Occipital lobe (tissue), 3 donors: ENCODE data around the gene TRIM63. TPM values are rescaled to one million over a fixed set of nuclear protein-coding genes. Genes with fewer than 3 reads are reported as not detected.

Experiments used
- DNase-seq: peaks from one replicate; lab custom pipeline; 2025; lab: John Stamatoyannopoulos, UW
- small RNA-seq: library from RNA; depleted of rRNA; stranded (forward); fragments of <200 nt; gene quantifications from one replicate; pipeline ENCODE3, GENCODE V24; 2014
- total RNA-seq: library from RNA; depleted of rRNA; stranded (reverse); fragments of >200 nt; gene quantifications from one replicate; pipeline ENCODE4 v1.2.3, GENCODE V29; 2014

TRIM63 gene
- total RNA-seq, 1 donor from 2014 or later, result 0.16 TPM

- DNase-seq, result no peak
These were observed 50.4 kb downstream of the TRIM63 start for GRCh38 chr1:26016953-26017545.

- no peak for DNase-seq
These were observed 51.0 kb downstream of the TRIM63 start for GRCh38 chr1:26016258-26016952.

- no peak for DNase-seq
These were observed 52.1 kb downstream of the TRIM63 start for GRCh38 chr1:26015358-26015757.

- no peak for DNase-seq
These were observed 53.3 kb downstream of the TRIM63 start for GRCh38 chr1:26014179-26014578.

- no peak for DNase-seq
These were observed 54.6 kb downstream of the TRIM63 start for GRCh38 chr1:26012864-26013263.

- DNase-seq, result no peak
These were observed 56.6 kb downstream of the TRIM63 start for GRCh38 chr1:26010825-26011224.

- DNase-seq, result no peak
These were observed 57.5 kb downstream of the TRIM63 start for GRCh38 chr1:26009796-26010447.

- no peak for DNase-seq
These were observed 60.7 kb downstream of the TRIM63 start for GRCh38 chr1:26006710-26007109.

GRCh38 chr1:26005434-26006105, 61.9 kb downstream of the TRIM63 start:
- no peak for DNase-seq

GRCh38 chr1:26003756-26004155, 63.7 kb downstream of the TRIM63 start:
- DNase-seq, result no peak

GRCh38 chr1:26003262-26003661, 64.2 kb downstream of the TRIM63 start:
- DNase-seq, result no peak

Small RNA genes within 50 kb of the gene (small RNA-seq; reads per million reads assigned to genes)
- gene RF00283 (not detected), gene RF00492 (not detected)

Other genes with a start within 250 kb of the TRIM63 start
- 32.8 TPM for gene MTFR1L, start 247.7 kb downstream of the TRIM63 start, total RNA-seq
- gene AUNIP, start 208.2 kb downstream of the TRIM63 start, total RNA-seq, result 1.7 TPM
- gene PAQR7, start 191.9 kb downstream of the TRIM63 start, total RNA-seq, result 8.1 TPM
- 706 TPM for gene STMN1, start 161.2 kb downstream of the TRIM63 start, total RNA-seq
- gene PAFAH2, start 69.6 kb downstream of the TRIM63 start, total RNA-seq, result 1.9 TPM
- 2.3 TPM for gene EXTL1, start 45.9 kb downstream of the TRIM63 start, total RNA-seq
- not detected for gene SLC30A2, start 21.5 kb downstream of the TRIM63 start, total RNA-seq
- 93.6 TPM for gene PDIK1L, start 44.2 kb upstream of the TRIM63 start, total RNA-seq
- gene FAM110D, start 91.4 kb upstream of the TRIM63 start, total RNA-seq, result 0.47 TPM
- gene C1orf232, start 101.3 kb upstream of the TRIM63 start, total RNA-seq, result not detected
- gene ZNF593, start 102.3 kb upstream of the TRIM63 start, total RNA-seq, result 8.0 TPM
- not detected for gene ZNF593OS, start 104.2 kb upstream of the TRIM63 start, total RNA-seq
- 3.1 TPM for gene CNKSR1, start 109.9 kb upstream of the TRIM63 start, total RNA-seq
- gene CATSPER4, start 123.0 kb upstream of the TRIM63 start, total RNA-seq, result not detected
- 11.5 TPM for gene CEP85, start 166.6 kb upstream of the TRIM63 start, total RNA-seq
- gene SH3BGRL3, start 212.5 kb upstream of the TRIM63 start, total RNA-seq, result 8.4 TPM
- gene UBXN11, start 239.0 kb upstream of the TRIM63 start, total RNA-seq, result 5.0 TPM